GM12878 (cell line): ENCODE measurements around the gene SCRN2. TPM values are rescaled to one million over a fixed set of nuclear protein-coding genes. Genes with fewer than 3 reads are reported as not detected.
A peak's percentile ranks its signal among the peaks of the same experiment; 100 is the strongest.

Experiments used
- ASH2L ChIP-seq: fragments of 300-600, 200-600 bp; sonication (generic); IDR thresholded peaks from 2 replicates; pipeline ENCODE4 v1.6.1; 2017; ENCODE audit warnings: low read depth, mild to moderate bottlenecking, borderline replicate concordance
- BCL11A ChIP-seq: IDR thresholded peaks from 2 replicates; pipeline ENCODE4 v1.6.1; 2011; ENCODE audit warnings: low read depth, low read length
- CBFB ChIP-seq: IDR thresholded peaks from 2 replicates; pipeline ENCODE4 v1.6.1; 2016; ENCODE audit warnings: antibody characterized with exemption, low read depth
- CHD4 ChIP-seq: fragments of 200-600 bp; sonication (generic); IDR thresholded peaks from 2 replicates; pipeline ENCODE4 v1.6.1; 2016; ENCODE audit warnings: mild to moderate bottlenecking
- EZH2 ChIP-seq: IDR thresholded peaks from 2 replicates; pipeline ENCODE4 v1.6.1; 2012; ENCODE audit warnings: low read depth, mild to moderate bottlenecking, control low read depth, inconsistent platforms, low read length, borderline replicate concordance; ENCODE audit not compliant: control insufficient read depth
- JUNB ChIP-seq: IDR thresholded peaks from 2 replicates; pipeline ENCODE4 v1.6.1; 2016; ENCODE audit warnings: antibody characterized with exemption, mild to moderate bottlenecking
- MTA2 ChIP-seq: fragments of 450-650 bp; IDR thresholded peaks from 2 replicates; pipeline ENCODE4 v1.6.1; 2016; ENCODE audit warnings: low read depth, mild to moderate bottlenecking, moderate library complexity
- NFXL1 ChIP-seq: fragments of 450-650 bp; IDR thresholded peaks from 2 replicates; pipeline ENCODE4 v1.6.1; 2017; ENCODE audit warnings: antibody characterized with exemption, mild to moderate bottlenecking, borderline replicate concordance
- NFYB ChIP-seq: IDR thresholded peaks from 2 replicates; pipeline ENCODE4 v1.6.1; 2011; ENCODE audit warnings: low read depth, mild to moderate bottlenecking, low read length, improper control_type of control experiment, moderate library complexity; ENCODE audit not compliant: insufficient read depth
- NRF1 ChIP-seq: conservative IDR thresholded peaks from 2 replicates; pipeline ENCODE4 v1.6.1; 2011; ENCODE audit warnings: mild to moderate bottlenecking, low read depth, low read length, improper control_type of control experiment
- PML ChIP-seq: IDR thresholded peaks from 2 replicates; pipeline ENCODE4 v1.6.1; 2012; ENCODE audit warnings: low read length, inconsistent platforms
- RUNX3 ChIP-seq: IDR thresholded peaks from 2 replicates; pipeline ENCODE4 v1.6.1; 2012; ENCODE audit warnings: low read length, inconsistent platforms
- SIN3A ChIP-seq: IDR thresholded peaks from 2 replicates; pipeline ENCODE4 v1.6.1; 2012; ENCODE audit warnings: low read depth, low read length, improper control_type of control experiment
- SMAD5 ChIP-seq: IDR thresholded peaks from 2 replicates; pipeline ENCODE4 v1.6.1; 2016; ENCODE audit warnings: antibody characterized with exemption, low read depth
- SMC3 ChIP-seq: IDR thresholded peaks from 2 replicates; pipeline ENCODE4 v1.6.1; 2011; ENCODE audit warnings: low read length, improper control_type of control experiment, borderline replicate concordance
- SREBF1 ChIP-seq: IDR thresholded peaks from 2 replicates; pipeline ENCODE4 v1.6.1; 2012; ENCODE audit warnings: mild to moderate bottlenecking, low read length
- SUPT20H ChIP-seq: IDR thresholded peaks from 2 replicates; pipeline ENCODE4 v1.6.1; 2011; ENCODE audit warnings: low read depth, mild to moderate bottlenecking, low read length, moderate library complexity, borderline replicate concordance; ENCODE audit not compliant: control insufficient read depth
- ZBED1 ChIP-seq: IDR thresholded peaks from 2 replicates; pipeline ENCODE4 v1.6.1; 2016; ENCODE audit warnings: borderline replicate concordance
- ZZZ3 ChIP-seq: IDR thresholded peaks from 2 replicates; pipeline ENCODE4 v1.6.1; 2011; ENCODE audit warnings: low read depth; ENCODE audit not compliant: control insufficient read depth, insufficient read length
- polyA plus RNA-seq, 11 experiments: library from polyadenylated mRNA; depleted of rRNA in 4 of 11; unstranded in 6 of 11; stranded (reverse) in 5 of 11; fragments of >200 nt; fragmentation: Nextera tagmentation in 4 of 11; fragmentation: Illumina TruSeq in 1 of 11; extraction: Ambion mirVana in 4 of 11; extraction: Trizol in 1 of 11; gene quantifications; 1 replicate in 1 of 11; 2 replicates in 10 of 11; pipeline versions ENCODE4 v1.2.1 to v1.2.3, GENCODE V29; 2011 to 2016; ENCODE audit warnings: inconsistent platforms in 2 of 11, missing spikeins in 2 of 11, low read depth in 1 of 11
- total RNA-seq, 4 experiments: library from RNA; depleted of rRNA in 3 of 4; stranded (reverse); fragments of >200 nt in 3 of 4; fragmentation: Illumina TruSeq in 1 of 4; extraction: Trizol in 1 of 4; gene quantifications; 2 replicates each; pipeline versions ENCODE4 v1.2.1 to v1.2.3, GENCODE V29; 2013 to 2021
- TF ChIP-seq, protein P1 (sequence below): fragments of 150-350 bp; IDR thresholded peaks from 2 replicates; pipeline ENCODE4 v1.6.1; 2016; ENCODE audit warnings: low read depth, low read length

The SCRN2 gene
- total and polyA plus RNA-seq, 10 of the 15 experiments (the other 5 are each of a cell fraction or from before 2014, with no cell fraction given) = 0.34 to 33.3 (median 20.1) TPM

DNA sequence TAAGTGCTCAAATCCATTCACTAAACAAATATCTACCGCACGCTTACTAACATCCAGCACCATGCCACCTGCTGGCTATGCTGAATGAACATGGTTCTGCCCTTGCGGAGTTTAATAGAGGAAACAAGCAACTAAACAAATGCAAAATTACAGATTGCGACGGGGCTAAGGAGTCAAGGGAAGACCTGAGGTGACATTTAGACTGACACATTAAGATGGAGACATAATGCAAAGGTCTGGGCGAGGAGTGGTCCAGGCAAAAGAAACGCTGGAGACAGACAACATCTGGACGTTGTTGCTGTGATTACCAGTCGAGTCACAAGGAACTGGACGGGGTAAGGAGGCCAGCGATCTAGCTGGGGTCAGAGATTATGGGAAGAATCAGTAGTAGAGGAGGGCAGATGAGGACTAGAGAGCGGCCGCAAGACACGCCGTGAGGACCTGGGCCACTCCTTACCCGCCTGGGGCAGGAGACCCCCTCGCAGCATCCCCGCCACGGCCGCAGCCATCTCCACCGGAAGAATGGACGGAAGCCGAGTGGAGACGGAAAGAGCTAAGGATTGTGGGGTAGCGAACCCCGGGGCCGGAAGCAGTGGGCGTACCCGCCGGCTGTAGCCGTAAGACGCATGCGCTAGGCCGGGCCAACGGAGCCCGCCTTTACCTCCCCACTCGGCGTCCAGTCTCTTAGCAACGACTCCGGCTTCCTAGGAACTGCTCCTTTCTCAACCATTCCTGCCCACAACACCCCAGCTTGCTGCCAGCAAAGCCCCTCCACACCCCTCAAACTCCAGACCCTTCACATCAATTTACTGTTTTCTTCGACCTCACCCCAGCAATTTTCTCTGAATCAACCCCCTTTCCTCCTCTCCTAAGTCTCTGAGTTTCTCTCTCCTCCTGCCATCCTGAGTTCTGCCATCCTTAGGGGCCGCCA is 9.8 kb downstream of the SCRN2 start, which contains the start of the genes LRRC46 and MRPL10 (continued):
- TF ChIP-seq NFXL1 = no peak
- no peak for TF ChIP-seq ASH2L
- TF ChIP-seq SMAD5 = peak; percentile 92; the same call in 1 of the 2 replicates
- TF ChIP-seq SIN3A = peak; percentile 85; the same call in 1 of the 2 replicates
- no peak for TF ChIP-seq BCL11A
- TF ChIP-seq ZBED1 = no peak
- TF ChIP-seq SMC3 = no peak
- no peak for TF ChIP-seq NFYB
- TF ChIP-seq CHD4 = no peak
- TF ChIP-seq RUNX3 = peak; percentile 67
- TF ChIP-seq ZZZ3 = no peak
- peak; percentile 95 for TF ChIP-seq PML
- no peak for TF ChIP-seq SUPT20H
- TF ChIP-seq MTA2 = no peak
- peak; percentile 75 for TF ChIP-seq NRF1
- TF ChIP-seq, protein P1, sequence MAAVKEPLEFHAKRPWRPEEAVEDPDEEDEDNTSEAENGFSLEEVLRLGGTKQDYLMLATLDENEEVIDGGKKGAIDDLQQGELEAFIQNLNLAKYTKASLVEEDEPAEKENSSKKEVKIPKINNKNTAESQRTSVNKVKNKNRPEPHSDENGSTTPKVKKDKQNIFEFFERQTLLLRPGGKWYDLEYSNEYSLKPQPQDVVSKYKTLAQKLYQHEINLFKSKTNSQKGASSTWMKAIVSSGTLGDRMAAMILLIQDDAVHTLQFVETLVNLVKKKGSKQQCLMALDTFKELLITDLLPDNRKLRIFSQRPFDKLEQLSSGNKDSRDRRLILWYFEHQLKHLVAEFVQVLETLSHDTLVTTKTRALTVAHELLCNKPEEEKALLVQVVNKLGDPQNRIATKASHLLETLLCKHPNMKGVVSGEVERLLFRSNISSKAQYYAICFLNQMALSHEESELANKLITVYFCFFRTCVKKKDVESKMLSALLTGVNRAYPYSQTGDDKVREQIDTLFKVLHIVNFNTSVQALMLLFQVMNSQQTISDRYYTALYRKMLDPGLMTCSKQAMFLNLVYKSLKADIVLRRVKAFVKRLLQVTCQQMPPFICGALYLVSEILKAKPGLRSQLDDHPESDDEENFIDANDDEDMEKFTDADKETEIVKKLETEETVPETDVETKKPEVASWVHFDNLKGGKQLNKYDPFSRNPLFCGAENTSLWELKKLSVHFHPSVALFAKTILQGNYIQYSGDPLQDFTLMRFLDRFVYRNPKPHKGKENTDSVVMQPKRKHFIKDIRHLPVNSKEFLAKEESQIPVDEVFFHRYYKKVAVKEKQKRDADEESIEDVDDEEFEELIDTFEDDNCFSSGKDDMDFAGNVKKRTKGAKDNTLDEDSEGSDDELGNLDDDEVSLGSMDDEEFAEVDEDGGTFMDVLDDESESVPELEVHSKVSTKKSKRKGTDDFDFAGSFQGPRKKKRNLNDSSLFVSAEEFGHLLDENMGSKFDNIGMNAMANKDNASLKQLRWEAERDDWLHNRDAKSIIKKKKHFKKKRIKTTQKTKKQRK = no peak
- TF ChIP-seq EZH2 = no peak
- TF ChIP-seq SREBF1 = no peak
- TF ChIP-seq CBFB = peak; percentile 92; the same call in 1 of the 2 replicates
- no peak for TF ChIP-seq JUNB
